Erythroblast (primary cell): Measurements from ENCODE around the gene SORCS1.

Source experiments
- GATA1 ChIP-seq: IDR thresholded peaks from 2 replicates; pipeline ENCODE4 v1.6.1; 2011; ENCODE audit warnings: low read depth, mild to moderate bottlenecking, control low read depth, low read length, moderate library complexity
- POLR2A ChIP-seq: IDR thresholded peaks from 2 replicates; pipeline ENCODE4 v1.6.1; 2011; ENCODE audit warnings: mild to moderate bottlenecking, low read length

- TF ChIP-seq POLR2A: no peak
- no peak for TF ChIP-seq GATA1
These were observed 96.7 kb downstream of the SORCS1 start for GRCh38 chr10:107067843-107068242.
